GM12874 (cell line): Measurements from ENCODE around the gene SIK2.

Experiments used
- CTCF ChIP-seq: IDR thresholded peaks from 2 replicates; pipeline ENCODE4 v1.5.1; 2011; ENCODE audit warnings: low read depth, mild to moderate bottlenecking, control low read depth, low read length, moderate library complexity; ENCODE audit not compliant: insufficient read depth

Gene SIK2

DNA sequence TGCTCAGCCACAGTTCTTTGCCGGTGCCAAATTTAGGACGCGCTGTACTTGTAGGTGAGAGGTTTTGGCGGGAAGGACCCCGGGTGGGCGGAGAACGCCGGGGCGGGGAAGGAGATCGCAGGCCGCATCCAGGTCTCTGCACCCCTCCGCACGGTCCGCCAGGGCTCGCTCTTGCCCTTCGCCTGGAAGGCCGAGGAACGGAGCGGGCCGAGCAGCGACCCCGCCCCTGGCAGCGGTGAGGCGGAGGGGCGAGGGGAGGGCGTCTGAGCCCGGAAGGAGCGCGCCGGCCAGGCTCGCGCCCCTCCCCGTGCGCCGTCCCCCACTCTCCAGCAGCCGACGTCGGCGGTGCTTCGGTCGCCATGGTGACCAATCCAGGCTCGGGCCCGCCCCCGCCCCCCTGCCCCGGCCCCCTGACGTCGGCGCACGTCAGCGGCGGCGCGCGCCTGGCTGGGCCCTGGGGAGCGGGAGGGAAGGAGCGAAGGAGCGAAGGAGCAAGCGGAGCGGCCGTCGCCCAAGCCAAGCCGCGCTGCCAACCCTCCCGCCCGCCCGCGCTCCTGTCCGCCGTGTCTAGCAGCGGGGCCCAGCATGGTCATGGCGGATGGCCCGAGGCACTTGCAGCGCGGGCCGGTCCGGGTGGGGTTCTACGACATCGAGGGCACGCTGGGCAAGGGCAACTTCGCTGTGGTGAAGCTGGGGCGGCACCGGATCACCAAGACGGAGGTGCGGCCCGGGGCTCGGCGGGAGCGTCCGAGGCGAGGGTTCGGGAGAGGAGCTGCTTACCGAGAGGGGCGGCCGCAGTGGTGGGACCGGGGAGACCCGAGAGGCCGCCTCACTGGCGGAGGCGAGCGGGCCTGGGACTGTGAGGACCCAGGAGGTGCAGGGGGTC lies at the start of gene SIK2:
Gene SIK2, plus strand, starts transcription at position 471 of the 886 bp plus-strand sequence. Its CDS starts 115 bp downstream, at position 586.
- TF ChIP-seq CTCF = peak; percentile 99

DNA sequence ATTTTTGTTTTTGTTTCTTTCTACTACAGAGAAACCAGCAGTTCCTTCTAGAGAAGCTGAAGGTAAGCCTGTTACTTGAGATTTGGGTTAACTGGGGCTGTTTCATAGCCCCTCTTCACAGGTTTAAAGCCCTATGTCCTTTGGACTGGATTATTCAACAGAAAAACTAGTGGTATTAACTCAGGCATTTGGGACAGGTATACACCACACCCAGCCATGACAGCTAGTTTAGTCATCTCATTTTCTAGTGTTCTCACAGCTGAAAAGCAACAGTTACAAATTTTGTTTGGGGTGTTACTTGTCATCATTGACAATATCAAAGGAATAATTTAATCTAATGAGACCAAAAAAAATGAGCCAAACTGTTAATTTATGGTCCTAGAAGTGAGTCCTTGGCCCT lies 47.7 kb upstream of the SIK2 start:
- no peak for TF ChIP-seq CTCF

GRCh38 chr11:111555255-111555654 lies 47.0 kb upstream of the SIK2 start:
- TF ChIP-seq CTCF = no peak

GRCh38 chr11:111557425-111558111 lies 44.7 kb upstream of the SIK2 start:
- no peak for TF ChIP-seq CTCF

DNA sequence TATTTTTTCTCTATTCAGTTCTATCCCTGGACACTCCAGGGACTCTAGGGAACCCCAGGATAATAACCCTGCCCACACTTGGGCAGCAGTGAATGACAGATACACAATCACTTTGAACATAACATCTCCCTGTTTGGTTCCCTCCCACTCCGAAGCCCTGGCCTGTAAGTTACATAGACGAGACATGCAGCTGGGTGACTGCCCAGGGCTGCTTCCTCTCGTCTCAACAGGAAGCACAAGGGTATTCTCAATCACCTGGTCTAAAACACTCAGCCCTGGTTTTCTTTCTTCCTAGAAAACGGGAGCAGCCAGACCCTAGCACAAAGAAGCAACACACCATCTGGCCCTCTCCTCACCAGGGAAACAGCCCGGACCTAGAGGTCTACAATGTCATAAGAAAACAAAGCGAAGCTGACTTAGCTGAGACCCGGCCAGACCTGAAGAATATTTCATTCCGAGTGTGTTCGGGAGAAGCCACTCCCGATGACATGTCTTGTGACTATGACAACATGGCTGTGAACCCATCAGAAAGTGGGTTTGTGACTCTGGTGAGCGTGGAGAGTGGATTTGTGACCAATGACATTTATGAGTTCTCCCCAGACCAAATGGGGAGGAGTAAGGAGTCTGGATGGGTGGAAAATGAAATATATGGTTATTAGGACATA lies 42.3 kb upstream of the SIK2 start:
- no peak for TF ChIP-seq CTCF

GRCh38 chr11:111560800-111561199 lies 41.4 kb upstream of the SIK2 start:
- no peak for TF ChIP-seq CTCF

DNA sequence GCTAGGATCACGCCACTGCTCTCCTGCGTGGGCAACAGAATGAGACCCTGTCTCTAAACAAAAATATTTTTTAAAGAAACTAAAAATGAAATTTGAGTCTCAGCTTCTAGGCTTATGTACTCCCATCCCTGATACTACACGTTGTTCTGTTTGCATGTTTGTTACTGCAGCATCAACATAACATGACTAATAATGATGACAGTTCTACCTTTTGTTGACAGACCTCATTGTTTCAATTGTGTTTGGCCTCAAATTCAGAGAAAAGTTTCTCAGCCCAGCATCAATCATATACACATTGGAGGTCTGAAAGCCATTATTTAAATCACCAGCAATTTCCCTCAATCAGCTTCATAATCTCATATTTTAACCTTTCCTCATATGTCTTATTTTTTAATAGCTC lies 40.9 kb upstream of the SIK2 start:
- no peak for TF ChIP-seq CTCF
